KOPT-K1 (cell line): Measurements from ENCODE around the gene RPP30.

ENCODE experiments used
- H3K27ac ChIP-seq: fragments of 200-600 bp; sonication (generic); 2 replicates; pipeline ENCODE4 v1.5.1; 2016; ENCODE audit warnings: antibody characterized with exemption, mild to moderate bottlenecking, low read depth, low read length; ENCODE audit not compliant: poor library complexity, severe bottlenecking
- H3K36me3 ChIP-seq: fragments of 200-600 bp; sonication (generic); 2 replicates; pipeline ENCODE4 v1.5.1; 2017; ENCODE audit warnings: antibody characterized with exemption, mild to moderate bottlenecking, low read length, moderate library complexity; ENCODE audit not compliant: insufficient read depth
- H3K9me3 ChIP-seq: fragments of 200-600 bp; sonication (generic); 2 replicates; pipeline ENCODE4 v1.5.1; 2017; ENCODE audit warnings: antibody characterized with exemption, low read length, mild to moderate bottlenecking; ENCODE audit not compliant: insufficient read depth, poor library complexity, severe bottlenecking

Gene RPP30

DNA sequence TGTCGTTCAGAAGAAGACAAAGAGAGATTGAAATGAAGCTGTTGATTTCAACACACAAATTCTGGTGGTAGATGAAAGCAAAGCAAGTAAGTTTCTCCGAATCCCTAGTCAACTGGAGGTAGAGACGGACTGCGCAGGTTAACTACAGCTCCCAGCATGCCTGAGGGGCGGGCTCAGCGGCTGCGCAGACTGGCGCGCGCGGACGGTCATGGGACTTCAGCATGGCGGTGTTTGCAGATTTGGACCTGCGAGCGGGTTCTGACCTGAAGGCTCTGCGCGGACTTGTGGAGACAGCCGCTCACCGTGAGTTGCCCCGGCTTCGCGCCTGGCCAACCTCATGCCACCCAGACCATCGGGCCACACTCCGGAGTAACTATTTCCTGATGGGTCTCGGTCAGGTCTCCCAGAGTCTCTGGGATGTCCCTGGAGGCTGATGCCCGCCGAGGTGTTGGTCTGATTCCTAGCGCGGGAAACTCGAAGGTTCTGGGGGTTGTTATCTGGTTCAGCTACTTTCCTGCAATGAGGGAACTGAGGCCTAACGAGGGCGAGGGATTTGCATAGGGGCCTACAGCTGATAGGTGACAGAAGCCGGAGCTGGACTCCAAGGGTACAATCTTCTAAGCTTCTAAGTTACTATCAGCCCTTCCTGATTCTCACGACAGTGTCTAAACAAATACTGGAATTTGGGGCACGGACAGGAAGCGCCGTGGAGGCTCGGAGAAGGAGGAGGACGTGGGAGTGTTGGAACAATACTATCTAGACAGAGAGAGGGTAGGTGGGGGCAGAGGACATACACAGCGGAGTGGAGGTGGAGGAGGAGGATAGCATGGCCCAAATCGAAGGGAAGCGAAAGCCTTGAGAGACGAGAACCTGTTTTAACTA is at the start of gene RPP30:
Gene RPP30 (plus strand): TSS at position 209 of the 882 bp plus-strand sequence. CDS start 13 bp downstream, at position 222.
- Histone ChIP-seq H3K36me3 (peaks cover 18% of the 10 kb centered on the region), H3K9me3 (peaks cover 22% of the 10 kb centered on the region), H3K27ac (peak within 1 kb of the TSS; percentile 70)

DNA sequence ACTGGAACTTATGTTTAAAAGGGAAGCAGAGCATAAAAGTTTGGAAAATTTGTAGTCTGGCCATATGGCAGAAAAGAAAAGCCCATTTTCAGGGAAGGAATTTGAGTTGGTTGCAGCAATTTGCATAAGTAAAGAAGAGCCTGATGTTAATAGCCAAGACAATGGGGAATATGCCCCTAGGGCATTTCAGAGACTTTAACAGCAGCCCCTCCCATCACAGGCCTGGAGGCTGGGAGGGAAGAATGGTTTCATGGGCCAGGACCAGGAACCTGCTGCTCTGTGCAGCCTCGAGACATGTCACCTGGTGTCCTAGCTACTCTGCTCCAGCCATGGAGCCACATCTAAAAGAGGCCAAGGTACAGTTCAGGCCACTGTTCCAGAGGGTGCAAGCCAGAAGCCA is 49.3 kb upstream of the RPP30 start:
- Histone ChIP-seq H3K27ac (no peak overlapping the region), H3K36me3 (no peaks in the 10 kb centered on the region)

DNA sequence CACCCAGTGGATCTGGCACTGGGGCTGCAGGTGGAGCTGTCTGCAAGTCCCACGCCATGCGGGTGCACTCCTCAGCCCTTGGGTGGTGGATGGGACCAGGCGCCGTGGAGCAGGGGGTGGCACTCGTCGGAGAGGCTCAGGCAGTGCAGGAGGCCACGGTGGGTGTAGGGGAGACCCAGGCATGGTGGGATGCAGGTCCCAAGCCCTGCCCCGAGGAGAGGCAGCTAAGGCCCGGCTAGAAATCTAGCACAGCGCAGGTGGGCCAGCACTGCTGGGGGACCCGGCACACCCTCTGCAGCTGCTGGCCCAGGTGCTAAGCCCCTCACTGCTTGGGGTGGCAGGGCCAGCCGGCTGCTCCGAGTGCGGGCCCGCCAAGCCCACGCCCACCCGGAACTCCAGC is 39.7 kb upstream of the RPP30 start:
- Histone ChIP-seq H3K27ac (no peak overlapping the region), H3K36me3 (no peaks in the 10 kb centered on the region), H3K9me3 (no peaks in the 10 kb centered on the region)

More for the DNA sequence above, 49.3 kb upstream of the RPP30 start:
- H3K9me3 ChIP-seq: peaks cover 4% of the 10 kb centered on the region

DNA sequence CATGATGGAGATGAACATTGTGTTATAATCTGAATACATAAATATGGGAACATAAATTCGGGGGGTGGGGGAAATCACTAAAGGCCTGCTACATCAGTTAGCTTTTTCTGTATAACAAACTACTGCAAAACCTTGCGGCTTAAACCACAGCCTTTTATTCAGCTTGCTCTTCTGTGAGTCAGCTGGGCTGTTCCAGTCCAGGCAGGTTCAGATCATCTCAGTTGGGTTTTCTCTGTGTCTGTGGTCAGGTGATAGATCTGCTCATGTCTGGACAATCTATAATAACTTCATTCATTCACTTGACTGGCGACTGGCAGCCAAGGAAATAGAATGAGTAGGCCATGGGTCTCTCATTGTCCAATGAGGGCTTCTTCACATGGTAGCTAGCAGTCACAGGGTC is 37.4 kb upstream of the RPP30 start:
- Histone ChIP-seq H3K27ac (no peak overlapping the region), H3K36me3 (no peaks in the 10 kb centered on the region)

DNA sequence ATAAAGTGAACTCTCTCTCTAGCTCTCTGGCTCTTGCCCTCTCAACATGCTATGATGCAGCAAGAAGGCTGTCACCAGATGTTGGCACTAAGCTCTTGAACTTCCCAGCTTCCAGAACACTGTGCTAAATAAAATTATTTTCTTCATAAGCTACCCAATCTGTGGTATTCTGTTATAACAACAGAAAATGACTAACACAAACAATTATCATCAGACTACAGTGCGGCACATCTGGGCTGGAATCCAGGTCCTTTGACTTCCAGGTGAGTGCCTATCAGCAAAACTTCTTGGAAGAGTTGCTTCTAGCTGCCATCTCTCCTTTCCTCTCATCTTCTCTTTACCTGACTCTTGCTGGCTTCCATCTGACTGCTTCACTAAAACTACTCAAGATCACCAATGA is 34.3 kb upstream of the RPP30 start:
- Histone ChIP-seq H3K9me3 (peaks cover 5% of the 10 kb centered on the region), H3K27ac (no peak overlapping the region), H3K36me3 (no peaks in the 10 kb centered on the region)

More for the DNA sequence above, 37.4 kb upstream of the RPP30 start:
- no peaks in the 10 kb centered on the region for H3K9me3 ChIP-seq

DNA sequence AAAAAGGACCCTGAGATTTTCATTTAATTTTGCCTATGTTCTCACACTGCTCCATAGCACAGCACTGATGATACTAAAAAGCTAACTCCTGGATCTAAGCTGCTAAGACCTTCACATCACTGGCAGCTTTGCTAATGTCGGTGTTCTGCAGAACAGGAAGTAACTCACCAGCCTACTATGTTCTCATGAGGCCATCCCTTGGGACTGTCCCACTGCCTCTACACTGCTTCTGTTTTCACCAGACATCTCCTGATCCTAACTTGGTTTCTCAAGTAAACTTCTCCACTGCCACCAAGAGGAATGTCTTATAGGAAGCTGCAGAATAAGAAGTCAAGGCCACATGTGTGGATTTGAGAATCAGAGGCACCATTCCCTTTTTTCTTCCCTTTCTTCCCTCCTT is 29.0 kb upstream of the RPP30 start:
- Histone ChIP-seq H3K27ac (no peak overlapping the region), H3K36me3 (no peaks in the 10 kb centered on the region), H3K9me3 (peaks cover 5% of the 10 kb centered on the region)

DNA sequence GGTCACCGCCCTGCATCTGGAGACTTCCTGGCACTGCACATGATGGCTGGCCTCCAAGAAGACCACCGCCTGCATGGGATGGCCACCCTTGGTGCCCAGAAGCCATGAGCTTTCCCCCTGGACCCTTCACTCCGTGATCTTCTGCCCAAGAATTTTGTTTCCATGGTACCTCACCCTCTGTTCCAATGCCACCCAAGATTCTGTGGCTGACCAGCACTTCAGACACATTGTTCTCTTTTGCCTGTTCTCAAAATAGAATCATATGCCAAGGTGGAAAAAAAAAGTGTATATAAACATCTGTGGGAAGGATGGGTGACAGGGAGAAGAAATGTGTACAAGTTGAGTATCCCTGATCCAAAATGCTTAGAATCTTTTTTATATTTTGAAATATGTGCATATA is 26.0 kb upstream of the RPP30 start:
- H3K9me3 ChIP-seq: peaks cover 16% of the 10 kb centered on the region
- H3K27ac ChIP-seq: no peak overlapping the region
- H3K36me3 ChIP-seq: no peaks in the 10 kb centered on the region

DNA sequence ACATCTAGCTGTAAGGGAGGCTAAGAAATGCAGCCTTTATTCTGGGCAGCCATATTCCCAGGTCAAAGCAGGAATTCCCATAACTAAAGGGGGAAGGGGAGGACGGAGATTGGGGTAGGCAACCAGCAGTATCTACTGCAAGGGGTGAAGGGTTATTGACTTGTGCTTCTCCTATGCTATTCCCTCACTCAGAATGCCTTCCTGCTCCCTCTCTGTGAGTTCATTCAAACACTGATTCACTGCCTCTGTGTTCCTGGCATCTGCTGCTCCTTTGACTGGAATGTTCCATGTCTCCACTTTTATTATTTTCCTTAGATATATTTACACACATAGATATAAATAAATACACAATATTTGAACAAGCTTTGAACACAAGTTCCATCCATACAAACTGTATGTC is 25.0 kb upstream of the RPP30 start:
- Histone ChIP-seq H3K9me3 (peaks cover 26% of the 10 kb centered on the region), H3K36me3 (no peaks in the 10 kb centered on the region), H3K27ac (no peak overlapping the region)

DNA sequence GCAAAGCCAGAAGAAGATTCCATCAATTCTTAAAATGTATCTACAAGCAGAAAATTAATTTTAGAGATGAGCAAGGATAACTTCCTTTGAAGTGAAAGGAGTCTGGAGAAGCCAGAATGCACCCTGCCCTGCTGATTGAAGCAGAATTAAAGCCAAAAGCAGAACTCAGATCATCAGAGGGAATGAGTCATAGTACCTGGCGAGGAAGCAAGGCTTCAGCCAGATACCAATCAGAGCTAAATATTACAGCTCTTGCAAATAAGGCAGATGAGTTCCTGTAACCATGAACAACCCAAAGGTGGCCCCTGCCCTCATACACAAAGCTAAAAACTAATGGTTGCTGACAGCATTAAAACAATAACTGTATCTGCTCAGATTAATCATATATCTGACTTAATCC is 24.3 kb upstream of the RPP30 start:
- Histone ChIP-seq H3K9me3 (peaks cover 23% of the 10 kb centered on the region), H3K36me3 (no peaks in the 10 kb centered on the region), H3K27ac (no peak overlapping the region)

DNA sequence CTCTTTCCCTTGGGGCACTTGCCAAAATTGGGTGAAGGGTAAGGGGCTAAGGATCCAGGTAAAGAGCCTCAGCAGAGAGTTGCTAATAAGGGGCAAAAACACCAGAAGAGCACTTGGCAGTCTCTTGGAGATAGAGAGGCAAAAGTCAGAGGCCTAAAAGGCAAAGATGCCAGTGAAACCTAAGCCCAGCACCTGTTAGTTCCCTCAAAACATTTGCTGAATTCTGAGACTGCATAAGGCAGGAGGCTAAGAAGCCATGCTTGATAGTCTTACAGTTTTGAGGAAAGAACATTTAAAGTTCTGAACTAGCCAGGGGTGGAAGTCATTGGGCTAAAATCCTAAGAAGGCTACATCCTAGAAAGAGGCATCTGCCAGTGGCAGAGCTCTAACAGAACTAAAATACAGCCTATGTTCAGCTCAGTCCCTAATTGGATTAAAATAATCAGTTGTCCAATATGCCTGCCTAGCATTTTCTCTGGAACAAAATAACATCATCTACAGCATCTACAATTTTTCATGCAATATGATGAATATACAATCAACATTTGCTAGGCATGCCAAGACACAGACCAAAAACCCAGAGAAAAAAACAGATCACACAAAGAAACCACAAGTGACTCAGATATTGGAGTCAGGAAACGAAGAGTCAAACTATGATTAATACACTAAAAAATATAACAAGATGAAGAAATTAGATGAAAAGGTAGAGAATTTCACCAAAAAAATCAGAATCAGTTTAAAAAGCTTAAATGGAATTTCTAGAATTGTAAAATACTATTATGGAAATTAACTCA is 21.6 kb upstream of the RPP30 start:
- Histone ChIP-seq H3K27ac (no peak overlapping the region), H3K36me3 (no peaks in the 10 kb centered on the region), H3K9me3 (peaks cover 22% of the 10 kb centered on the region)

DNA sequence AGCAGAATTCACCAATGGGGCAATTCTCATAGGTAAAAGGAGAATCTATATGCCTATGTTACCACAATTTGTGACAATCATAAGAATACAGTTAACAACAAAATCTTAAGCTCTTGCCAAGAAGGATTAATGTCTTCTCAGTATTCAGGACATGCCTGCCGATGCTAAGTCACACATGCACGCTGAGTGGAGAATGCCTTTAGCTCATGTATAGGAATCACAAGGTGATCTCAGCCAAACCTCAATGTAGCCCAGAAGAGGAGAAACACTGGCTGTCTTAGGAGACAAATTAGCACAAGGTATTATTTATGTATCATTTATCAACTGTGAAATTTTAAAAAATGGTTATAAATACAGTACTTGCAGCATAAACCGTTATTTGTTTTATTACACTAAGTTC is 16.6 kb upstream of the RPP30 start:
- Histone ChIP-seq H3K36me3 (no peaks in the 10 kb centered on the region), H3K27ac (no peak overlapping the region), H3K9me3 (peaks cover 17% of the 10 kb centered on the region)

DNA sequence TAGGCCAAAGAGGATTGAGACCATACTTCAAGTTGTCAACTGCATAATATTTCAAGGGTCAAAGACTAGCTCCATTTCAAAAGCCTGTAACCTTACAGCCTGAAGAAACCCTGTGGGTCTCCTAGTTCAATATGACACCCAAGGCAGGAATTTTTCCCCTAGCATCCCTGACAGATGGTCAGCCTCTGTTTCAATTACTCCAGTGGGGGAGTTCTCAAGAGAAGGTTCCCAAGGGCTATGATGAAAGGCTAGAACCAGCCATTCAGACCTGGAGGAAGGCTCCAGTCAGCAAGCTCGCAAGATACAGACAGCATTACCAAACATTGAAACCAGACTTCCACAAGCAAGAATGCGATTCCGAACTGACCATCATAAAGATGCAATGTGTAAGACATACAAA is 15.5 kb upstream of the RPP30 start:
- Histone ChIP-seq H3K27ac (no peak overlapping the region), H3K9me3 (peaks cover 5% of the 10 kb centered on the region), H3K36me3 (no peaks in the 10 kb centered on the region)

DNA sequence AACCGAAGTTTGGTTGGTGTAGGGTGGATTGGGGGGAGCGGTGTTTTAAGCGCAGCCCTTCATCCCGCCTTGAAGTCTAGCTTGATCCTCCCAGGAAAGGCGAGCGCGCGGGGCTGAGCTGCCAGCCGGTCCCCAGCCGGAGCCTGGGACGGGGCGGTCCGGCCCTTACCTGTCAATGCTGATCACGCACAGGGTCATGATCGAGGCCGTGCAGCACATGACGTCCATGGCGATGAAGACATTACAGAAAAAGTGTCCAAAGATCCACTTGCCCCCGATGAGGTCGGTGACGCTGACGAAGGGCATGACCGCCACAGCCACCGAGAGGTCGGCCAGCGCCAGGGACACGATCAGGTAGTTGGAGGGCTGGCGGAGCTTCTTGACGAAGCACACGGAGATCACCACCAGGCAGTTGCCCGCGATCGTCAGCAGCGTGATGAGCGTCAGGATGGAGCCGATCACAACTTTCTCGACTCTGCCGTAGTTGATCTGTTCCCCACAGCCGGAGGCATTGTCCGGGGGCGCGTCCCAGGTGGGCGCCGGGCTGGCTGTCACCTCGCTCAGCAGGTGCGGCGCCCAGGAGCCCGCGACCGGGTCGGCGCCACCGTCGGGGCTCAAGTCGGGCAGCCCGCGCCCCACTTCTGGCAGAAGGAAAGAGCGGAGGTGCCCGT is 14.7 kb upstream of the RPP30 start:
- Histone ChIP-seq H3K36me3 (no peaks in the 10 kb centered on the region), H3K27ac (no peak overlapping the region), H3K9me3 (no peaks in the 10 kb centered on the region)

DNA sequence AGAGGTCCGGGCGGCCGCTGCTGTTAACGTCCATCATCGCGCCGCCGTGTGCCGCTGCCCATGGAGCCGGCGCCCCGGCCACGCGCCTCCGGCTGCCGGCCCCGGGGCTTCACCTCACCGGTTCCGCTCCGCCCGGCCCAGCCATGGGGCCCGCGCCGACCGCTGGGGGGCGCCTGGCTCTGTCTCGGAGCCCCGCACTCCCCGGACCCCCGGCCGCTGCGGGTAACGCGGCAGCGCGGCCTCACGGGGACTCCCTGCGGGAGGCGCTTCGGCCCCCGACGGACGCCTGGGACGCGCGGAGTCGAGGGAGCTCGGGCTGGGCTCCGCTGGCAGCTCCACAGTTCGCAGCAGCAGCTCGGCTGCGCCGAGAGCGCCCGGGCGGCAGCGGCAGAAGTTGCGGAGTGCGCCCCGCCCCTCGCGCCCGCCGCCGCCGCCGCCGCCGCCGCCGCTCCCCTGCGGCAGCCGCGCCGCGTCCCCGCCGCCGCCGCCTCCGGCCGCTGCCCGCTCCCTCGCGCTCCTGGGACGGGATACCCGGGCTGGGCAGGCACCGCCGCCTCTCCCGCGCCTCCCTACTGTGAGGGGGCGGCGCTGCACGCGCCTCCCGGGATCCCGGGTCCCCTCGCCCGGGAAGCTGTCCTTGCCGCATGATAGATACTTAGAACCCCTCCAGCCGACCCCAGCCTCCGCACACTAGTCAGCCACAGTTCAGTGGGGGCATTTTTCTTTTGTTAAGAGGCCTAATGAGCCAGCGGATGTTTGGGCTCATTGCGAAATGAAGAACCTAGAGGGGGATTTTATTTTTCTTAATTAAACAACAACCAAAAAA is 13.9 kb upstream of the RPP30 start, which contains the start of gene HTR7:
Gene HTR7 (minus strand): TSS at position 405 of the 826 bp plus-strand sequence. CDS start 368 bp downstream, at position 37.
- no peak within 1 kb of the TSS for H3K27ac ChIP-seq
- H3K36me3 ChIP-seq: no peaks in the 10 kb centered on the region

More for the DNA sequence above, 13.9 kb upstream of the RPP30 start, which contains the start of gene HTR7:
- H3K9me3 ChIP-seq: no peaks in the 10 kb centered on the region
